ENCODE measurements around the gene EXOSC7.

Gene EXOSC7

DNA sequence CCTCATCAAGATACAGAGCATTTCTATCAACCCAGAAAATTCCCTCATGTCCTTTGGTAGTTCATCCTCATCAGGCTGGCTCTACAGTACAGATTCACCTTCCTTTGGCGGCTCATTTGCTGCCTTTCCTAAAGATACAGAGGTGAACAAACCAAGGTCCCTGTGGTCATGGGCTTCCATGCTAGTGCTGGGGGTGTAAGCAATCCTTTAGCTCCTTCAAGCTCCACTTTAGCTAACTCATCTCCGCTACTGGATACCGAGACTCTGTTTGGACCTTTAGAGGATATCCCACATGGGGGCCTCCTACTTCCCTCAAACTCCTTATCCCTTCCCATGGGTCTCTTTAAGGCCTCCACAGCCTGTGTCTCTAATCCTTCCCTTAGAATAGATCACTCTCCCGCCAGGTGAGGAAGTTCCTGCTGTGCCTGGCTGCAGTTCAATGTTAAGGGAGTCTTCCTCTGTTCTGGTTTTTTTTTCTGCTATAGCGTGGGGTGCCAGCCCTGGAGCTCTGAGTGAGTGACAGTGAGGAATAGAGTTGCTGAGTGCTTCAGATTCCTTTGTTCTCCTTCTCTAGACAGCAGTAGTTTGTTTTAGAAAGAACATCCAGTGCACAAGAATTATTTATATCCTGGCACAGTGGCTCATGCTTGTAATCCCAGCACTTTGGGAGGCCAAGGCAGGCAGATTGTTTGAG is 80.7 kb downstream of the EXOSC7 start:
- no peak for DNase-seq

GRCh38 chr3:45057557-45057956 is 81.5 kb downstream of the EXOSC7 start:
- DNase-seq, result no peak

- DNase-seq, result no peak
Observed at GRCh38 chr3:45059132-45059531, 83.1 kb downstream of the EXOSC7 start.

DNA sequence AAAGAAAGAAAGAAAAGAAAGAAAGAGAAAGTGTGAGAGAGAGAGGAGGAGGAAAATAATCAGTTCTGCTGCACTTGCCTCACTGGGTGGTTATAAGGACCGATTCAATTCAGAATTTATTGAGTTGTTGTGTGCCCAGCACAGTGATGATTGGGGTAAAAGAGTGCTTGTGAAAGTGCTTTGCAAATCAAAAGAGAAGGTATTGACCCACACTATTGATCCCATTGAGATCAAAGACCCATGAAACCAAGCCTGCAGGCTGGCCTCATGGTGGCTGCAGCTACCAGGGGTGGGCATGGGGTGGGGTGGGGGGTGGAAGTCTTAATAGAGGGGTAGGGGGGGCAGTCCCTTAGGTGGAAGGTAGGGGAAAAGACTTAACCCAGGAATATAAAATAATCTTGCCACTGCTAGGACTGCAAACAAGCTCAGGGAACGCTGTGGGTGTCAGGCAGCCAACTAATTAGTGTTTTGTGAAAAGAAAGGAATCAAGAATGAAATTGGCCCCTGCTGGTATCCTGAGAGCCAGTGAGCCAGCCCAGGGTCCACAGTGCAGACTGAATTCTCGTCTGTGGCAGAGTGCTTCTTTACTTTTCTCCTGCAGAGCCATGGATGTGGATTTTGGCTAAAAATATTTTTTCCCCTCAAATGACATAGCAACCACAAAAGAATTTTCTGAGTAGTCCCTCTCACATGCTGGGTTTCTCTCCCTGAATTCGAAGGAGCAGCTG is 84.3 kb downstream of the EXOSC7 start:
- no peak for DNase-seq

All from CD4-positive, alpha-beta T cell treated with Interleukin-15 for 1 hour (primary cell).